Measurements from ENCODE around the gene SUGCT. TPM values are rescaled to one million over a fixed set of nuclear protein-coding genes. Genes with fewer than 3 reads are reported as not detected.
"Not testable (repeated sequence)": the region's sequence is repeated elsewhere in the genome, so short reads cannot be mapped to it uniquely, and the experiment has no call there.

Gene SUGCT
- total RNA-seq, 2 experiments from 2014 or later, result 0.95 to 1.2 TPM

GRCh38 chr7:40621592-40621998 lies 486.8 kb downstream of the SUGCT start:
- Histone ChIP-seq H3K27me3 (ENCODE audit: control insufficient read depth in 1 of 2, insufficient read depth in 2 of 2, low read length in 2 of 2) (no peaks in the 10 kb centered on the region), H3K36me3 (ENCODE audit: insufficient read depth, low read length) (no peaks in the 10 kb centered on the region), H3K27ac (ENCODE audit: low read depth in 1 of 2, low read length in 2 of 2) (no peak overlapping the region), H3K4me3 (ENCODE audit: low read length) (no peak overlapping the region), H3K9me3 (ENCODE audit: control insufficient read depth in 1 of 2, insufficient read depth in 1 of 2, low read length in 2 of 2) (no peaks in the 10 kb centered on the region), H3K4me1 (ENCODE audit: insufficient read depth, low read length) (no peaks in the 10 kb centered on the region)
- ATAC-seq (ENCODE audit: poor library complexity) (no peak), DNase-seq (no peak)
- no peak overlapping the region for H3K4me3 Mint-ChIP-seq
- no peaks in the 10 kb centered on the region for H3K4me1 Mint-ChIP-seq (ENCODE audit: low read depth)
- no peak for TF ChIP-seq CTCF (IDR thresholded peaks at IDR 0.05)
- ChIA-PET POLR2A (no interaction called here), CTCF (no interaction called here)
- intact Hi-C loops (cut with DNase I, micrococcal nuclease), result no loop called here
- H3K27ac Mint-ChIP-seq, result no peak overlapping the region
- no peaks in the 10 kb centered on the region for H3K27me3 Mint-ChIP-seq
- H3K9me3 Mint-ChIP-seq, result no peaks in the 10 kb centered on the region
- no peaks in the 10 kb centered on the region for H3K36me3 Mint-ChIP-seq (ENCODE audit: low read depth)

GRCh38 chr7:40622941-40623501 lies 488.2 kb downstream of the SUGCT start:
- no peak for ATAC-seq (ENCODE audit: poor library complexity)
- no peaks in the 10 kb centered on the region for H3K36me3 Mint-ChIP-seq (ENCODE audit: low read depth)
- no peaks in the 10 kb centered on the region for H3K27me3 Mint-ChIP-seq
- TF ChIP-seq CTCF (IDR thresholded peaks at IDR 0.05), result no peak
- no peak overlapping the region for H3K27ac Mint-ChIP-seq
- Histone ChIP-seq H3K36me3 (ENCODE audit: insufficient read depth, low read length) (no peaks in the 10 kb centered on the region), H3K4me3 (ENCODE audit: low read length) (no peak overlapping the region), H3K27ac (ENCODE audit: low read depth in 1 of 2, low read length in 2 of 2) (no peak overlapping the region), H3K27me3 (ENCODE audit: control insufficient read depth in 1 of 2, insufficient read depth in 2 of 2, low read length in 2 of 2) (no peaks in the 10 kb centered on the region), H3K4me1 (ENCODE audit: insufficient read depth, low read length) (no peaks in the 10 kb centered on the region), H3K9me3 (ENCODE audit: control insufficient read depth in 1 of 2, insufficient read depth in 1 of 2, low read length in 2 of 2) (no peaks in the 10 kb centered on the region)
- H3K9me3 Mint-ChIP-seq, result no peaks in the 10 kb centered on the region
- ChIA-PET POLR2A (no interaction called here), CTCF (no interaction called here)
- no peak overlapping the region for H3K4me3 Mint-ChIP-seq
- H3K4me1 Mint-ChIP-seq (ENCODE audit: low read depth), result no peaks in the 10 kb centered on the region
- intact Hi-C loops (cut with DNase I, micrococcal nuclease), result no loop called here
- no peak for DNase-seq

GRCh38 chr7:40623863-40624262 lies 489.1 kb downstream of the SUGCT start:
- Mint-ChIP-seq H3K9me3 (no peaks in the 10 kb centered on the region), H3K4me1 (ENCODE audit: low read depth) (no peaks in the 10 kb centered on the region), H3K27me3 (no peaks in the 10 kb centered on the region), H3K4me3 (no peak overlapping the region), H3K36me3 (ENCODE audit: low read depth) (no peaks in the 10 kb centered on the region), H3K27ac (no peak overlapping the region)
- Histone ChIP-seq H3K4me1 (ENCODE audit: insufficient read depth, low read length) (no peaks in the 10 kb centered on the region), H3K27me3 (ENCODE audit: control insufficient read depth in 1 of 2, insufficient read depth in 2 of 2, low read length in 2 of 2) (no peaks in the 10 kb centered on the region), H3K36me3 (ENCODE audit: insufficient read depth, low read length) (no peaks in the 10 kb centered on the region), H3K9me3 (ENCODE audit: control insufficient read depth in 1 of 2, insufficient read depth in 1 of 2, low read length in 2 of 2) (no peaks in the 10 kb centered on the region), H3K4me3 (ENCODE audit: low read length) (no peak overlapping the region), H3K27ac (ENCODE audit: low read depth in 1 of 2, low read length in 2 of 2) (no peak overlapping the region)
- intact Hi-C loops (cut with DNase I, micrococcal nuclease), result no loop called here
- ChIA-PET POLR2A (no interaction called here), CTCF (no interaction called here)
- no peak for ATAC-seq (ENCODE audit: poor library complexity)
- no peak for DNase-seq
- no peak for TF ChIP-seq CTCF (IDR thresholded peaks at IDR 0.05)

- intact Hi-C loops (cut with DNase I, micrococcal nuclease); H3K4me1 ChIP-seq (ENCODE audit: insufficient read depth, low read length); H3K36me3 ChIP-seq (ENCODE audit: insufficient read depth, low read length); H3K27me3 ChIP-seq (ENCODE audit: control insufficient read depth in 1 of 2, insufficient read depth in 2 of 2, low read length in 2 of 2); H3K4me1 Mint-ChIP-seq (ENCODE audit: low read depth); H3K4me3 ChIP-seq (ENCODE audit: low read length); H3K27me3 Mint-ChIP-seq; H3K4me3 Mint-ChIP-seq; H3K9me3 ChIP-seq (ENCODE audit: control insufficient read depth in 1 of 2, insufficient read depth in 1 of 2, low read length in 2 of 2); CTCF ChIA-PET; H3K27ac ChIP-seq (ENCODE audit: low read depth in 1 of 2, low read length in 2 of 2); H3K27ac Mint-ChIP-seq; H3K36me3 Mint-ChIP-seq (ENCODE audit: low read depth); DNase-seq; POLR2A ChIA-PET; H3K9me3 Mint-ChIP-seq; ATAC-seq (ENCODE audit: poor library complexity): not testable (repeated sequence)
Observed at GRCh38 chr7:40627361-40627760, 492.6 kb downstream of the SUGCT start.
